ENCODE data around the gene CHRNA3. TPM values are rescaled to one million over a fixed set of nuclear protein-coding genes. Genes with fewer than 3 reads are reported as not detected.

The CHRNA3 gene
- not detected in 2 replicates for total RNA-seq (ENCODE audit: low replicate concordance)

DNA sequence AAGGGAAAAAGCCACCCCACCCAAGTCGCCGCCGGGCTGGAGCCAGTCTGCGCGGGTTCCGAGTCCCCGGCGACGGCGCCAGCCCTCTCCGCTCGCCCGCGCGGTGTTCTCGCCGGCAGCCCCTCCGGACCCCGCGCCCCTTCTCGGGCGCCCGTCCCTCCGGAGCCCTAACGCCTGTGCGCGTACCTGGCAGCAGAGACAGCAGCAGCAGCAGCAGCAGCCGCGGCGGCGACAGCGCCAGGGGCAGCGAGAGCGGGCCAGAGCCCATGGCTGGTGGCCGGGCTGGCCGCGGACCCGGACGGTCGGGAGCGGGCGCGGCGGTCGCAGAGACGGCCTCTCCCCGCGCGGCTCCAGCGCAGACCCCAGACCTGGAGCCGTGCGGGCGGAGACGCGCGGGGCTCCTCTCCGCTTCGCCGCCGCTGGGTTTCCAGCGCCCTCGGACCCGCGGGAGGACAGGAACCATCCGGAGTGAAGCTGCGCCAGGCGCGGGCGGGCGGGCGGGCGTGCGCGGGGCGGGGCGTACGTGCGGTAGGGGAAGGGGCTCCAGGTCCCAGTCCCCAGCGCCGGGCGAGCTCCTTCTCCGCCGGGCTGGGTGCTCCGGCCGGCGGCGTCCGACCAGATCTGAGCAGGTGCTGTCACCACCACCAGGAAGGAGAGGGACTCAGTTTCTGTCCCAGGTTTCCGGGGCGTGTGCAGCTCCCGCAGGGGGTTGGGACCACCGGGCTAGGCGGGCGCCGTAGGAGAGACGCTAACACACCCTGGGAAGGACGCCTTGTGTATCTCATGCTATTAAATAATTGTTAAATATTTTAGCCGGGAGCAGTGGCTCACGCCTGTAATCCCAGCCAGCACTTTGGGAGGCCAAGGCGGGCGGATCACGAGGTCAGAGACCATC is at the start of gene CHRNA3:
CHRNA3 (minus strand) TSS at position 470 of the 895 bp plus-strand sequence; CDS start at position 268, 202 bp downstream.

GRCh38 chr15:78641102-78641748 is 20.4 kb upstream of the CHRNA3 start, which contains the start of gene CHRNB4:
Gene CHRNB4, minus strand, starts transcription at chr15:78641210. Its CDS starts 77 bp downstream, at chr15:78641133.

DNA sequence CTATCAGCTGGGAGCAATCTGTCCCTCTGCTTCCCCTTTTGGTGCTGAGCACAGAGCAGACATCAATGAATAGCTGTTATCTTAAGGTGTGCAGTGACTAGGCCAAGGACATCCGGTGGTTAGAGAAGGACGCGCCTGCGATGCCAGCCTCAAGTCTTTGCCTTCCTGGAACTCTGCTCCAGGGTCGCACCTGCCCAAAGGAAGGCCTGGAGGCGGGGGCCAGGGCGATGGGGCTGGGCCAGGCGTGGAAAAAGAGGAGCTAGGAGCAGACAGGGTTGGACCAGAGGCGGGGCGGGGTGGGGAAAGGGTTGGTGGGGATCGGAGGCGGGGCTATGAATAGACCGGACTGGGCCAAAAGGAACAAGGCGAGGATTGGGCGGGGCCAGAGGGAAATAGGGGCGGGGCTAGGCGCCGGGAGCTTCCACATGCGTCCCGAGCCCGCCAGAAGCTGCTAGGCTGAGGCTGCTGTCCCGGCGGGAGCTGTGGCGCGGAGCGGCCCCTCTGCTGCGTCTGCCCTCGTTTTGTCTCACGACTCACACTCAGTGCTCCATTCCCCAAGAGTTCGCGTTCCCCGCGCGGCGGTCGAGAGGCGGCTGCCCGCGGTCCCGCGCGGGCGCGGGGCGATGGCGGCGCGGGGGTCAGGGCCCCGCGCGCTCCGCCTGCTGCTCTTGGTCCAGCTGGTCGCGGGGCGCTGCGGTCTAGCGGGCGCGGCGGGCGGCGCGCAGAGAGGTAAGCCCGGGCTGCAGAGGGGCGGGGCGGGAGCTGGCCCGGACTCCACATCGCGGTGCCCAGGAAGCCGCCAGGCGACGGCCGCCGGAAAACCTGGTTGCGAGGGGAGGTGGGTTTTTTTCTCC is 55.5 kb downstream of the CHRNA3 start, which contains the start of gene CHRNA5:
CHRNA5 (plus strand) TSS at position 424 of the 854 bp plus-strand sequence; CDS start at position 624, 200 bp downstream.

Other genes starting within 250 kb of the CHRNA3 start
- 13.3 and 15.9 TPM in 2 replicates for gene IREB2, start 182.8 kb downstream of the CHRNA3 start, total RNA-seq (ENCODE audit: low replicate concordance)
- 0.70 and 2.9 TPM in 2 replicates for gene HYKK, start 113.4 kb downstream of the CHRNA3 start, total RNA-seq (ENCODE audit: low replicate concordance)
- gene PSMA4, start 80.6 kb downstream of the CHRNA3 start, total RNA-seq (ENCODE audit: low replicate concordance) = 61.3 and 157 TPM in 2 replicates
- 0.12 and 0.53 TPM in 2 replicates for gene CHRNA5, start 55.5 kb downstream of the CHRNA3 start, total RNA-seq (ENCODE audit: low replicate concordance)
- gene CHRNB4, start 20.2 kb upstream of the CHRNA3 start, total RNA-seq (ENCODE audit: low replicate concordance) = not detected in 2 replicates
- 2.9 and 8.9 TPM in 2 replicates for gene ADAMTS7, start 190.5 kb upstream of the CHRNA3 start, total RNA-seq (ENCODE audit: low replicate concordance)

Measured in smooth muscle cell of the coronary artery (primary cell).